Colon (tissue), 2 donors: ENCODE results near the gene GNLY.
"Not testable (repeated sequence)": the region's sequence is repeated elsewhere in the genome, so short reads cannot be mapped to it uniquely, and the experiment has no call there.

Source experiments
- FAIRE-seq: peaks from 2 replicates; lab custom pipeline; 2012; peaks lifted over from hg19 to GRCh38; lab: Jason Lieb, UNC
- donor health status: control.
- donor health status: control.

GNLY gene

DNA sequence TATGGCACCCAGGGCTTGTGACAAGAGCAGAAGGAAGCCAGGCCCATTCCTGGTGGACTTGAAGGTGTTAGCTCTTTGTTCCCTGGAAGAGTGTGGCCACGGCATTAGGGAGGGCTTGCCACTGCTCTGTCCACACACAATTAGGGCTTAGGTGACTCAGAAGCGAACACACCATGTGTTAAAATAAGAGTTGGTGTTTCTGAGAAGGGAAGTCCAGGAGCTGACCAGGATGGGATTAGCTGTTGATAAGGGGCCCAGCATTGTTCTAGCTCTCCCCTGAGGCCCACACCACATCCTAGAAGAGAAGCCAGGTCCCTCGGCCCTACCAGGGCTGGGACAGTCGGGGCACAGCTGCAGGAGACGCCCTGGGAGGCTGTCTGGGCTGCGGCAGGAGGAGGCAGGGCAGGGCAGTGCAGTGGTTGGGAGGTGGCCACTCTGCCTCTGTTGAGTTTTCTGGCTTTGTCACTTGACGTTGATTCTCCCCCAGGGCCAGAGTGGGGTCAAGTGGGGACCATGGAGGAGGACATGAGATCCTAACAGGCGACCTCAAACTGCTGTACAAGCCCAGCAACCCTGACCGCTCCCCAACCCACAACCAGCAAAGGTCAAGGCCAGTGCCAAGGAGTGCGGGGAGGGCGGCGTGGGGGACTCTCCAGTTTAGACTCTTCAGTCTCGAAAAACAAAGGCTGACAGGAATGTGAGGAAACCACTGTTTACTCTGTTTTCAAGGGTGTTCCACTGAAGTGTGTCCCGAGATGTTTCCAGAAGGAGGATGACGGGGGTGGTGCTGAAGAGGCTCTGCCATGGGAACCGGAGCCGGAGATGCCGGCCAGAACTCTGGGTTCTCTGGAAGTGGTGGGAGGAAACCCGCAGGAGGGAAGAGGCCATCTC is 16.8 kb downstream of the GNLY start:
- FAIRE-seq = no peak

- no peak for FAIRE-seq
These were observed 17.5 kb downstream of the GNLY start for GRCh38 chr2:85711578-85712060.

- FAIRE-seq = no peak
These were observed 18.2 kb downstream of the GNLY start for GRCh38 chr2:85712336-85712735.

GRCh38 chr2:85712849-85713612 is 18.9 kb downstream of the GNLY start:
- FAIRE-seq = no peak

DNA sequence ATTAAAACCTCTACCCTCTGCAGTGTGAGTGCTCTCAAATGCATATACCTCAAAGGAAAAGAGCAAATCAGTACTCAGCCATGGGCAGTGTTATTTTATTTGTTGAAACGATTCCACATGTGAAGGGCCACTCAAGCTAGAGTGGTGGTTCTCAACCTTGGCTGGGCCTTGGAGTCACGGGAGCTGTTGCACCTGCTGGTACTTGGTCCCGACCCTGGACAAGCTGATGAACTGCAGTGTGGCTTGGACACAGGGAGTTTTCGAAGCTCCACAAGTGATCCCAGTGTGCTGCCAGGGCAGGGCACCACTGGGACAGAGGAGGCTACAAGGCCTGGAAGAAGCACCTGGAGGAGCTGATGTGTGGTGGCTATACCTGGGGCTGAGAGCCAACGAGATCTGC is 19.7 kb downstream of the GNLY start:
- no peak for FAIRE-seq

DNA sequence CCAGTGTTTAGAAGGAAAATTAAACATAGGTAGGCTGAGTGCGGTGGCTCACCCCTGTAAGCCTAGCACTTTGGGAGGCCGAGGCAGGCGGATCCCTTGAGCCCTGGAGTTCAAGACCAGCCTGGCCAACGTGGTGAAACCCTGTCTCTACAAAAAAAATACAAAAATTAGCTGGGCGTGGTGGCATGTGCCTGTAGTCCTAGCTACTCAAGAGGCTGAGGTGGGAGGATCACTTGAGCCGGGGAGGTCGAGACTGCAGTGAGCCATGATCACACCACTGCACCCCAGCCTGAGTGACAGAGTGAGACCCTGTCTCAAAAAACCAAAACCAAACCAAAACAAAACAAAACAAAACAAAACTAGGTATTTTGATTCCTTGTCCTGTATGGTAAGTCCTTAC is 20.3 kb downstream of the GNLY start:
- FAIRE-seq = not testable (repeated sequence)

DNA sequence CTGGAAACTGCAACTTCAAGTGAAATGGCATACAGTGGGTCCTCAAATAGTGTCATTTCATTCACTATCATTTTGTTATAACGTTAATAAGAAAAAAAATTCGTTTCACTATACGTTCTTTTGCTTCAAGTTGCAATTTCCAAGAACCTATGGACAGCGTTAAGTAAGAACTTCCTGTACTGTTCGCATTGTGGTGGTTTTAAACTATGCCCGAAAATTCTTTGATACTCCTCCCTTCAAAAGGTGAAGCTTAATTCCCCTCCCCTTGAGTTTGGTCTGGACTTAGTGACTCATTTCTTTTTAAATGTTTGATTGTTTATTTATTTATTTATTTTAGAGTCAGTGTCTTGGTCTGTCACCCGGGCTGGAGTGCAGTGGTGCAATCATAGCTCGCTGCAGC is 20.7 kb downstream of the GNLY start:
- no peak for FAIRE-seq

DNA sequence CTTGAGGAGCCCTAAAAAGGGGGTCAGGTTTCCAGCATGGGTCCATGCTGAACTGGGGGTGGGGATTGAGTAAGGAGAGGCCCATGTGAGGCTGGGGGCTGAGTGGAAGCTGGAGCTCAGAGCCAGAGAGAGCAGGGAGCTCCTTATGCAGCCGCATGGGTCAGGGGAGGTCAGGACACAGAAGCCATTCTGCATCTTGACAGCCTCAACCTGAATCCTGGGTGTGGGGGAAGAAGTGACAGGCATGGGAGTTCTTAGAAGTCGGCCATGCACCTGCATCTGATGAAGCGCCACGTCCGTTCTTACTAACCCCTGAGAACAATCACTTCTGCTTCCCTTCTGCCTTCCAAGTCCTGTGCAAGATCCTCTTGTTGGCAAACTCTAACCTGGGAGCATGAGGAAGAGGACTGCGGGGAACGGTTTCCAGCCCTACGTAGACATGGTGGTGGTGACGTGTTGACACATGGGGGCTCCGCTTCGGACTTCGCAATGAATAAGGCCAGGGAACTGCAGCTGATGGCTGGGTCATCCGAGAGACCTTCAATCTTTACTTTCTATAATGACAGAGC is 22.3 kb downstream of the GNLY start:
- no peak for FAIRE-seq

DNA sequence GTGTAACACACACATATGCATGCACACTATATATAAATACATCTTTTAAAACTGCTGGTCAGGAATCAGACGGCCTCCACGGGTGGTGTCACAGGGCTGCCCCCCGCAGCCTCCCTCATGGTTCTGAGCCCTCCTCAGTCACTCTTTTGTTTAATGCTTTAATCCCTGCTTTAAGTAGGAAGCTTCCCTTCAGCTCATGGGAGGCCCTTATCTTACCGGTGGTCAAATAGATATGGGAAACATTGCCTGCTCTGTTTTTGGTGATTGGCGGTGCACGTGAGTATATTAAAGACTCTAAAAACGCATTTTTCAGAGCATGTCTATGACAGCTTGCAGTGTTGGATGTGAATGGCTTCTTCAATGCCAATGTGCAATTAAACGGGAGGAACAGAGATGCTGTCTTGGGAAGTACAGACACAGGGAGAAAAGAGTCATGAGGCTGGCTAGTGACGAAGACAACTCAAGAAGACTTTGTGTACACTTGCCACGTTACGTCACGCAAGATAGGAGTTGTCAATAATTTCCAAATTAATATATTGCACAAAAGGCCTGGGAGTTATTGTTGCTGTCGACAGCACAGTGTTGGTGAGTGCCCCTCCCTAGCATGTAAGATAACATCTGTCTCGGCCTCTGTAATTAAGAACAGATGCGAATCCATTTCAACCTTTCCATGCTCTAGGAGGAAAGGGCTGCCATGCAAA is 23.3 kb downstream of the GNLY start:
- no peak for FAIRE-seq

DNA sequence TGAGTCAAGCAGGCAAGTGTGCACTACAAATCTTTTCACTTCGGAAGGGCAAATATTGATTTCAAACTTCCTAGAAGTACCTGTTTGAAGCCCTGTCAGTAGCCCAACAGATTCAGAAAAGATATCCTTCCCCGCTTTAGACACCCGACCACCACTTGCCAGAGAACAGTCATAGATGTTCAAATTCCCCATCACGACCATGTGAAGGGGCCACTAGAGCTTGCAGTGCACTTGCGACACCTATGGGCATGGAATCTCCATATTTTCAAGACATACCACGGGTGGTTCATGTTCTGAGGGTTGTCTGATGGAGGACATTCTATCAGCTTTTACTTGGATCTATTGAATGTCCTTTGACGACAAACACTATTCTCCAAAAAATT is 23.8 kb downstream of the GNLY start:
- no peak for FAIRE-seq

DNA sequence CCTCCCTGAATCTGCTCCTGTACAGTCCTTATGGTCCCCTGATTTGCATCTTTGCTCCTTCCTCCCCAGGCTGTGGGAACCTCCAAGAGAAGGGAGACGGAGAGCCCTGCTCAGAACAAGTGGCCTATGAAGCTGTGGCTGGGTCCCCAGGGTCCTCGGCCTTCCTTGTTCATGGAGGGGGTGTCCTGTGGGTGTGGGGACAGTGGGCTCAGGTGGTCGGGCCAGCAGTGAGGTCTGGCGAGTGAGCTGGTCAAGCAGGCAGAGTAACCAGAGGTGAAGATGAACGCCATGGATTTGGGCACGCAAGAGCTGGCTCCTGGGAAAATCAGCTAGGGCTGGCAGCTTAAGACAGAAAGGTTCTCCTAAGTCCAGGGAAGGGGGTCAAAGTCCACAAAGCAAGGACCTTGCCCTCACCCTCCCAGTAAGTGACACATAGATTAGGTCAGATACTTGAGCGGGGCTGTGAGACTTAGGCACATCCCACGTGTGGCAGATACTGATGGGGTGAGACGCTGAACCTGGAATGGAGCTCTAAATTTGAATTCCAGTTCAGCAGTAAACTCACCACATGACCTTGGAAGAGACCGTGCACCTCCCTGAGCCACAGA is 24.8 kb downstream of the GNLY start:
- no peak for FAIRE-seq

GRCh38 chr2:85719609-85720240 is 25.6 kb downstream of the GNLY start:
- FAIRE-seq = no peak

- FAIRE-seq = no peak
These were observed 26.4 kb downstream of the GNLY start for GRCh38 chr2:85720533-85720932.

DNA sequence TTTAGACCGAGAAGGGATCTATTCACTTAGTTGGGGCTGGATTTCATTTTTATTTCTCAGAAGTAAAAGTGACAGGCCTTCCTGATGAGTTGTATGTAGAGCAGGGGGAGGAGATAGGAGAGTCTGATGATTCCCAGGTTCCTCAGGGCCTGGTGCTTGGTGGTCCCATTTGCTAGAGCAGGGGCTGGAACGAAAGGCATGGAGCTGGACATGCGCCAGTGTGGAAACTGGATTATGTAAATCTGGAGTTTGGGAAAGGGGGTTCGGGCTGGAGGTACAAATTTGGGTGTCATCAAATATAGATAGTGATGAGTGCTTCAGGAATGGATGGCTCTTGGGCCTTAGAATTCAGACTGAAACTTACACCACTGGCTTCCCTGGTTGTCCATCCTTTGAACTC is 27.5 kb downstream of the GNLY start:
- no peak for FAIRE-seq

GRCh38 chr2:85722519-85722918 is 28.4 kb downstream of the GNLY start:
- no peak for FAIRE-seq

DNA sequence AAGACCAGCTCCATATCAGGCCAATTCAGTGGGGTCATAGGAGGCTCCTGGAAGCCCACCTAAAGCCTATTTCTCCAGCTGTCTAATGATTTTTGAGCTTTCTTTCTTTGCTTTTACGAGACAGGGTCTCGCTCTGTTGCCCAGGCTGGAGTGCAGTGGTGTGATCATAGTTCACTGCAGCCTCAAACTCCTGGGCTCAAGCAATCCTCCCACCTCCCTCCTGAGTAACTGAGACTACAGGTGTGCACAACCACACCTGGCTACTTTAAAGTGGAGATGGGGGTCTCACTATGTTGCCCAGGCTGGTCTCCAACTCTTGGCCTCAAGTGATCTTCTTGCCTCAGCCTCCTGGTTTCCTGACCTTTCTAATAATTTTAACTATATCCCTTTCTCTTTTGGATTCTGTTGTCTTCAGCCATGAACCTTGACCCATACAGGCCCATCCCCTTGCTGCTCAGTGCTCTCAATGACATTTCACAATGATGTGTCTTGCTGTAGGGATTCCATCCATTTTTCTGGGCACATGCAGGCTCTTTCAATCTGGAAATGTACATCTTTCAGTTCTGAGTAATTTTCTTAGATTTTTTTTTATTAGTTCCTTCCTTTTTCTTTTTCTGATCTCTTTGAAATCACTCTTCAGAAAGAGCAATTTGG is 29.7 kb downstream of the GNLY start:
- FAIRE-seq = no peak

GRCh38 chr2:85724731-85725181 is 30.6 kb downstream of the GNLY start:
- no peak for FAIRE-seq

- no peak for FAIRE-seq
These were observed 31.3 kb downstream of the GNLY start for GRCh38 chr2:85725451-85725850.

GRCh38 chr2:85727798-85728197 is 33.6 kb downstream of the GNLY start:
- no peak for FAIRE-seq

DNA sequence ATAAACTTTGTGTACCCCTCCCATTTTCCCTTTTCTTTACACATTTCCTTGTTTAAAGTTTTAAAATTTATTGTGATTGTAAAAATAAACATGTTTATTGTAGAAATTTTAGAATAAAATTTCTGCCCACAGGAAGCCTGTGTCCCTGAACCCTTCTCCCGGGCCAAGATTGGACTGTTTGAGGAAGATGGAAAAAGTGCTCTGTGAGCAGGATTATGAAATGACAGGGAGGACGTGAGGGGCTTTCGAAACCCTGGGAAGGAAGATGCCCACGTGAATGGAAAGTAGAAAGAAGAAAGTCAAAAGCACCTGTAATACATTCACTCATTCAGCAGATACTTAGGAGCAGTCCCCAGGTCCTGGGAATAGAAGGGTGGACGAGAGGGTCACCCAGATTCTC is 34.2 kb downstream of the GNLY start:
- no peak for FAIRE-seq
